HepG2 (cell line): ENCODE data around the gene SLC35D3.

ENCODE experiments used
- HCFC1 ChIP-seq: fragments of 150-350 bp; IDR thresholded peaks from 2 replicates; pipeline ENCODE4 v1.6.1; 2014; ENCODE audit warnings: low read depth, low read length
- HDAC2 ChIP-seq: sonication (generic); formaldehyde crosslinking; IDR thresholded peaks from 2 replicates; pipeline ENCODE4 v1.4.0; 2020; ENCODE audit warnings: missing genetic modification reagents
- HNRNPLL ChIP-seq: fragments of 200-400 bp; formaldehyde crosslinking; IDR thresholded peaks from 2 replicates; pipeline ENCODE4 v1.6.1; 2017; ENCODE audit warnings: mild to moderate bottlenecking, low read depth, low read length; ENCODE audit not compliant: poor library complexity, severe bottlenecking
- MYC ChIP-seq: sonication (generic); formaldehyde crosslinking; IDR thresholded peaks from 2 replicates; pipeline ENCODE4 v1.9.0; 2021; ENCODE audit warnings: missing genetic modification reagents, borderline replicate concordance
- REL ChIP-seq: sonication (generic); formaldehyde crosslinking; conservative IDR thresholded peaks from 2 replicates; pipeline ENCODE4 v1.8.0; 2022; ENCODE audit warnings: mild to moderate bottlenecking, missing genetic modification reagents, moderate library complexity
- SP4 ChIP-seq: sonication (generic); formaldehyde crosslinking; IDR thresholded peaks from 2 replicates; pipeline ENCODE4 v1.8.1; 2023; ENCODE audit warnings: mild to moderate bottlenecking, missing genetic modification reagents
- SRF ChIP-seq: IDR thresholded peaks from 2 replicates; pipeline ENCODE4 v1.6.1; 2011; ENCODE audit warnings: mild to moderate bottlenecking, low read depth, low read length, moderate library complexity
- SUZ12 ChIP-seq: fragments of 150-350 bp; IDR thresholded peaks from 2 replicates; pipeline ENCODE4 v1.6.1; 2014; ENCODE audit warnings: low read depth, low read length
- ZBTB7B ChIP-seq: sonication (generic); formaldehyde crosslinking; IDR thresholded peaks from 2 replicates; pipeline ENCODE4 v1.4.0; 2020; ENCODE audit warnings: missing genetic modification reagents
- TF ChIP-seq, protein P1 (sequence below): sonication (generic); formaldehyde crosslinking; IDR thresholded peaks from 2 replicates; pipeline ENCODE4 v1.5.0; 2020; ENCODE audit warnings: mild to moderate bottlenecking, missing genetic modification reagents, moderate library complexity
- TF ChIP-seq, protein P2 (sequence below): IDR thresholded peaks from 2 replicates; pipeline ENCODE4 v1.6.1; 2016; ENCODE audit warnings: low read depth, borderline replicate concordance

DNA sequence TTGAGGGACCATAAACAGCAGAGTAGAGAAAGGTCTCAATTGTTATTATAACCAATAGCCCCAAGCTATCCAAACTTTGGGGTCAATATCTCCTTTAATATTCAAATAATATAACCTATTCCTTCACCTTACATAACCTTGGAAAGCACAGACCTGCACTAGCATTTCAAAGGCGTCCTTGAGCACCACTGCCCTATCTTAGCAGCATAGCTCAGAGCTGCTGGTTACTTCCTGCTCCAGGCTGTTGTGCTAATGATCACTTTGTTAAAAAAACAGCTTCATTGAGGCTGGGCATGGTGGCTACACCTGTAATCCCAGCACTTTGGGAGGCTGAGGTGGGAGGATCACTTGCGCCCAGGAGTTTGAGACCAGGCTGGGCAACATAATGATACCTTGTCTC lies 10.5 kb downstream of the SLC35D3 start:
- TF ChIP-seq HCFC1 (no peak), HDAC2 (no peak), SRF (no peak), MYC (CRISPR knock-in tag) (no peak), SUZ12 (no peak), ZBTB7B (no peak), HNRNPLL (no peak), REL (CRISPR knock-in tag) (no peak), SP4 (no peak)
- TF ChIP-seq, protein P1, sequence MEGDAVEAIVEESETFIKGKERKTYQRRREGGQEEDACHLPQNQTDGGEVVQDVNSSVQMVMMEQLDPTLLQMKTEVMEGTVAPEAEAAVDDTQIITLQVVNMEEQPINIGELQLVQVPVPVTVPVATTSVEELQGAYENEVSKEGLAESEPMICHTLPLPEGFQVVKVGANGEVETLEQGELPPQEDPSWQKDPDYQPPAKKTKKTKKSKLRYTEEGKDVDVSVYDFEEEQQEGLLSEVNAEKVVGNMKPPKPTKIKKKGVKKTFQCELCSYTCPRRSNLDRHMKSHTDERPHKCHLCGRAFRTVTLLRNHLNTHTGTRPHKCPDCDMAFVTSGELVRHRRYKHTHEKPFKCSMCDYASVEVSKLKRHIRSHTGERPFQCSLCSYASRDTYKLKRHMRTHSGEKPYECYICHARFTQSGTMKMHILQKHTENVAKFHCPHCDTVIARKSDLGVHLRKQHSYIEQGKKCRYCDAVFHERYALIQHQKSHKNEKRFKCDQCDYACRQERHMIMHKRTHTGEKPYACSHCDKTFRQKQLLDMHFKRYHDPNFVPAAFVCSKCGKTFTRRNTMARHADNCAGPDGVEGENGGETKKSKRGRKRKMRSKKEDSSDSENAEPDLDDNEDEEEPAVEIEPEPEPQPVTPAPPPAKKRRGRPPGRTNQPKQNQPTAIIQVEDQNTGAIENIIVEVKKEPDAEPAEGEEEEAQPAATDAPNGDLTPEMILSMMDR (CRISPR knock-in tag), result no peak
- TF ChIP-seq, protein P2, sequence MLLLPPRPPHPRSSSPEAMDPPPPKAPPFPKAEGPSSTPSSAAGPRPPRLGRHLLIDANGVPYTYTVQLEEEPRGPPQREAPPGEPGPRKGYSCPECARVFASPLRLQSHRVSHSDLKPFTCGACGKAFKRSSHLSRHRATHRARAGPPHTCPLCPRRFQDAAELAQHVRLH (CRISPR knock-in tag), result no peak
